Transverse colon (tissue), 4 donors: ENCODE data around the gene SLC4A8. TPM values are rescaled to one million over a fixed set of nuclear protein-coding genes. Genes with fewer than 3 reads are reported as not detected.

Source experiments
- DNase-seq: peaks from one replicate; pipeline ENCODE4 v3.0.0-alpha.2; 2019
- H3K27ac ChIP-seq, 4 donors: fragments of 200-600 bp; sonication (generic); 2 replicates each; pipeline ENCODE4 v1.5.1; 2016 to 2018; ENCODE audit warnings: inconsistent platforms in 4 of 4
- H3K27me3 ChIP-seq: fragments of 200-600 bp; sonication (generic); 2 replicates; pipeline ENCODE4 v1.5.1; 2017; ENCODE audit warnings: inconsistent platforms
- H3K36me3 ChIP-seq, 4 donors: fragments of 200-600 bp; sonication (generic); 2 replicates each; pipeline ENCODE4 v1.5.1; 2017 to 2019; ENCODE audit warnings: inconsistent platforms in 4 of 4
- H3K4me1 ChIP-seq, 4 donors: fragments of 200-600 bp; sonication (generic); 2 replicates each; pipeline ENCODE4 v1.5.1; 2017 to 2020; ENCODE audit warnings: inconsistent platforms in 4 of 4
- H3K4me3 ChIP-seq, 4 donors: fragments of 200-600 bp; sonication (generic); 1 replicate in 1 of 4; 2 replicates in 3 of 4; pipeline versions ENCODE4 v1.5.1 to v1.6.1; 2017 to 2019; ENCODE audit warnings: inconsistent platforms in 4 of 4
- H3K9me3 ChIP-seq, 2 donors: fragments of 200-600 bp; sonication (generic); 2 replicates each; pipeline ENCODE4 v1.5.1; 2017 to 2019; ENCODE audit warnings: inconsistent platforms in 2 of 2
- CTCF ChIP-seq, 5 experiments: fragments of 200-600 bp in 3 of 5; fragments of 450-650 bp in 2 of 5; sonication (generic) in 3 of 5; IDR thresholded peaks; 1 replicate in 2 of 5; 2 replicates in 3 of 5; pipeline ENCODE4 v1.5.1; 2016 to 2017; ENCODE audit warnings: antibody characterized with exemption in 5 of 5, inconsistent platforms in 3 of 5, mild to moderate bottlenecking in 2 of 5, moderate library complexity in 1 of 5
- EP300 ChIP-seq: sonication (generic); formaldehyde crosslinking; IDR thresholded peaks from one replicate; pipeline ENCODE4 v1.6.1; 2017; ENCODE audit warnings: antibody characterized with exemption, low read depth
- POLR2A ChIP-seq: fragments of 450-650 bp; IDR thresholded peaks from one replicate; pipeline ENCODE4 v1.6.1; 2016; ENCODE audit warnings: antibody characterized with exemption, mild to moderate bottlenecking, moderate library complexity
- POLR2AphosphoS5 ChIP-seq, 3 donors: sonication (generic); formaldehyde crosslinking; IDR thresholded peaks; one replicate each; pipeline ENCODE4 v1.6.1; 2016; ENCODE audit warnings: antibody characterized with exemption in 3 of 3
- WGBS, 2 donors: methylation state at CpG; one replicate each; pipeline ENCODE4 v1.1.5; 2018; ENCODE audit warnings: low coverage in 1 of 2; 5-methylcytosine and 5-hydroxymethylcytosine counted together
- in situ Hi-C, 4 donors: fragments of 200-750 bp; cut with MboI; loops; one replicate each; pipeline versions ENCODE4 v1.15.0 to v1.15.1; 2017; ENCODE audit warnings: low sequenced_read_pairs in 3 of 4, low pct_ligation_motif_present in 1 of 4, low pct_unique_long_range_greater_than_20kb in 1 of 4
- intact Hi-C: fragments of 100-400 bp; cut with DNase I; formaldehyde crosslinking; loops from one replicate; pipeline ENCODE4 v1.15.1; 2023; ENCODE audit warnings: low total_unique reads
- total RNA-seq, 4 donors: library from RNA; depleted of rRNA; stranded (reverse); fragments of >200 nt; gene quantifications; one replicate each; pipeline ENCODE4 v1.1.0, GENCODE V29; 2016

Gene SLC4A8
- total RNA-seq, 4 donors from 2014 or later, result 0.64 to 2.2 (median 1.1) TPM; not detected in 1

GRCh38 chr12:51424094-51424661 lies 453 bp upstream of the SLC4A8 start:
- H3K4me1 ChIP-seq, result peaks cover 0 to 12% (median 11%) of the 10 kb centered on the region in 4 donors
- intact Hi-C loops (loop anchor here (10.0 kb wide), 1 partner anchor 101 kb away; no protein-coding TSS in a partner anchor), in situ Hi-C loops (loop anchor here in 3 of 4 donors (5.0 to 10.0 kb wide), 4 partner anchors 101 to 401 kb away; a partner anchor contains a TSS)
- H3K9me3 ChIP-seq, result no peaks in the 10 kb centered on the region
- H3K27me3 ChIP-seq, result peaks cover 12% of the 10 kb centered on the region
- H3K36me3 ChIP-seq, result no peaks in the 10 kb centered on the region
- no peak for DNase-seq
- no peak overlapping the region for H3K27ac ChIP-seq
- peak overlapping the region in 2 of 4 donors; percentile 45 to 55 for H3K4me3 ChIP-seq
- 24% methylated on average over 9 to 10 of the region's 10 CpGs for WGBS, 2 donors
- TF ChIP-seq EP300 (no peak), POLR2AphosphoS5 (IDR thresholded peaks at IDR 0.05) (no peak), CTCF (IDR thresholded peaks at IDR 0.05) (no peak), POLR2A (no peak)

- peaks cover 0 to 21% (median 11%) of the 10 kb centered on the region in 4 donors for H3K4me1 ChIP-seq
- no peak for TF ChIP-seq EP300
- TF ChIP-seq POLR2A, result no peak
- WGBS, 2 donors, result 80 to 91% methylated on average over 2 to 4 of the region's 4 CpGs
- H3K9me3 ChIP-seq, result no peaks in the 10 kb centered on the region
- no peak for DNase-seq
- no peak overlapping the region for H3K27ac ChIP-seq
- intact Hi-C loops, result loop anchor here (10.0 kb wide), 1 partner anchor 97 kb away; no protein-coding TSS in a partner anchor
- H3K36me3 ChIP-seq, result no peaks in the 10 kb centered on the region
- in situ Hi-C loops, result loop anchor here in 3 of 4 donors (10.0 kb wide), 3 partner anchors 97 to 397 kb away; a partner anchor contains a TSS
- H3K4me3 ChIP-seq, result no peak overlapping the region
- peaks cover 12% of the 10 kb centered on the region for H3K27me3 ChIP-seq
These were observed 3.6 kb downstream of the SLC4A8 start for GRCh38 chr12:51428256-51428655.

DNA sequence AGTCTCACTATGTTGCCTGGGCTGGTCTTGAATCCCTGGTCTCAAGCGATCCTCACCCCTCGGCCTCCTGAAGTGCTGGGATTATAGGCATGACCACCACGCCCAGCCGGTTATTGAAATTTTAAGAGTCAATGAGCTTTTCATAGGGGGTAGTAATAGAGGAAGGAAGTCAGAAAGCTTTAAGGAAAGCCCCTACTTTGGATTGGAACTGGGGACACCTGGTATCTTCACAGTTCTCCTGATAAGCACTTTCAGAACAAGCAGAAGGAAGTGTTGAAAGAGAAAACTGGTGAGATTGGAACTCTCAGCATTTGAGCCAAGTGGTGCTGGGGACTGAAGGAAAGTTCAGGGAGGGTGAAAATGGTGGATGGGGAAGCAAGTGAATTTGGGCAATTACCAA lies 5.1 kb downstream of the SLC4A8 start:
- WGBS, 2 donors, result 89 to 90% methylated on average over 2 to 4 of the region's 4 CpGs
- no peak for TF ChIP-seq POLR2AphosphoS5 (IDR thresholded peaks at IDR 0.05)
- no peak for TF ChIP-seq EP300
- no peak for TF ChIP-seq POLR2A
- TF ChIP-seq CTCF (IDR thresholded peaks at IDR 0.05), result no peak
- DNase-seq, result no peak
- H3K27ac ChIP-seq, result no peak overlapping the region
- H3K4me3 ChIP-seq, result no peak overlapping the region
- H3K36me3 ChIP-seq, result no peaks in the 10 kb centered on the region
- H3K9me3 ChIP-seq, result no peaks in the 10 kb centered on the region
- in situ Hi-C loops (loop anchor here in 3 of 4 donors (10.0 kb wide), 3 partner anchors 95 to 395 kb away; a partner anchor contains a TSS), intact Hi-C loops (loop anchor here (10.0 kb wide), 1 partner anchor 95 kb away; no protein-coding TSS in a partner anchor)
- peaks cover 4% of the 10 kb centered on the region for H3K27me3 ChIP-seq
- H3K4me1 ChIP-seq, result peaks cover 0 to 14% (median 5%) of the 10 kb centered on the region in 4 donors

DNA sequence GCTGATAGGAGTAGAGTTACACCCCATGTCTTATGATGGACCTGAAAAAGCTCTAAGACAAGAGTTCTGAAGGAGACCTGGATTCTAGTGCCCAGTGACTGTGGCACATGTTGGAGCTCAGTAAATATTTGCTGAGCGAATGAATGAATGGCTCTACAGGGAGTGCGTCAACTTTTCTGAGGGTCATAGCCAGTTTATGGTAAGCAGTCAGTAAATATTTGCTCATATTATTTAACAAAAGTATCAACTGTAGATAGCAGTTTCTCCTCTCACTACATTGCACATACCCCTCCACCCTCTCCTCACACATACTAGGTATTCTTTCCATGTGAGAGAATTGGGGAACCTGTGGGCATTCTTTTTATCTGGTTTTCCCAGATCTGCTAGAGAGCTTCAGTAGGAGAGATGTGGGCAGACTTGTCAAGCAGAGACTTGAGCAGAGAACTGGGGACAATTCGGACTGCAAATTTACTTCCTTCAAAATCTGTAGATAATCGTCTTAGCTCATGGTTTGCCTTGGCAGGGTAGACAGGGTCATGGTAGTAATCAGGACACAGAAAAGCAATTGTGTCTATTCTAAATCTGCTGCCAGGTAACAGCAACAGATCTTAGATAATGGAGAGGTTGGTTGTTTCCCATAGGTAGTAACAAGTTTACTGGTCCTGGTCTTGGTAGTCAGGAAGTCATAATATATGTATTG lies 5.7 kb downstream of the SLC4A8 start:
- TF ChIP-seq EP300 (no peak), POLR2A (no peak)
- no peak for DNase-seq
- H3K4me3 ChIP-seq, result no peak overlapping the region
- no peaks in the 10 kb centered on the region for H3K36me3 ChIP-seq
- H3K27me3 ChIP-seq, result no peaks in the 10 kb centered on the region
- intact Hi-C loops, result no loop called here
- H3K27ac ChIP-seq, result peak overlapping the region in 3 of 4 donors; percentile 19 to 31 (median 29)
- WGBS, 2 donors, result 30 to 47% methylated on average over 2 to 4 of the region's 4 CpGs
- in situ Hi-C loops, result loop anchor here in 1 of 4 donors (10.0 kb wide), 1 partner anchor 394 kb away; no protein-coding TSS in a partner anchor
- H3K4me1 ChIP-seq, result peaks cover 0 to 9% (median 0%) of the 10 kb centered on the region in 4 donors
- H3K9me3 ChIP-seq, result no peaks in the 10 kb centered on the region

DNA sequence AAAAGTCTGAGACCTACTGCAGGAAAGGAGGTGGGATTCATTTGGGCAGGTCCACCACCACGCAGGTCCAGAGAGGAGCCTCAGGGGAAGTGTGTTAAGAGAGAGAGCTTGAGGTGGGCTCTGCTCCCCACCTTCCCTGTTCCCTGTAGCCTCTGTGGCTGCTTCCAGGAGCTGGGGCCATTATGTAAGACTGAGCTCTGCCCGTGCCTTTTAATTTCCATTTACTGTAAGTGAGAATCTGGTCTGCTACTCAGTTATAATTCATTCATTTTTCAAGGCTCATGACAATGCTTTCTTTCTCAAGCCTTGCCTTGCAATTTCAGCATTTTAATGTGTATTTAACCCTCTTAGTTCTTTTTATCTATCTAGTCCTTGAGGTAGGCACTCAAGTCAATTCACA lies 8.3 kb downstream of the SLC4A8 start:
- TF ChIP-seq POLR2AphosphoS5 (IDR thresholded peaks at IDR 0.05) (no peak), EP300 (no peak), POLR2A (no peak), CTCF (IDR thresholded peaks at IDR 0.05) (no peak)
- Histone ChIP-seq H3K27me3 (no peaks in the 10 kb centered on the region), H3K27ac (no peak overlapping the region), H3K4me1 (peaks cover 0 to 9% (median 0%) of the 10 kb centered on the region in 4 donors), H3K9me3 (no peaks in the 10 kb centered on the region), H3K4me3 (no peak overlapping the region), H3K36me3 (no peaks in the 10 kb centered on the region)
- DNase-seq, result no peak
- WGBS, 2 donors, result 75 to 93% methylated on average over 1 to 2 of the region's 2 CpGs
- intact Hi-C loops (no loop called here), in situ Hi-C loops (loop anchor here in 1 of 4 donors (10.0 kb wide), 1 partner anchor 392 kb away; no protein-coding TSS in a partner anchor)
